Measurements from ENCODE around the gene KANTR. TPM values are rescaled to one million over a fixed set of nuclear protein-coding genes. Genes with fewer than 3 reads are reported as not detected.

The KANTR gene
- total RNA-seq (2011; cell fraction: chromatin; rRNA removed; ENCODE audit: low replicate concordance): 16.9 and 33.6 TPM in 2 replicates
- 10.2 and 14.5 TPM in 2 replicates for total RNA-seq (2011; cell fraction: nucleolus; rRNA removed)
- 17.3 and 22.5 TPM in 2 replicates for total RNA-seq (2011; cell fraction: nucleoplasm; rRNA removed)
- total RNA-seq (2014; rRNA removed): 2.8 and 3.0 TPM in 2 replicates
- total RNA-seq (2014; rRNA removed; fragmentation: Illumina TruSeq; extraction: Trizol): 4.2 and 4.9 TPM in 2 replicates
- total RNA-seq (2015; rRNA removed; fragmentation: Illumina TruSeq; extraction: Trizol): 4.4 and 5.0 TPM in 2 replicates
- total RNA-seq (2021): 3.2 and 3.4 TPM in 2 replicates
- polyA plus RNA-seq (2011; rRNA removed): 5.1 and 5.7 TPM in 2 replicates
- polyA plus RNA-seq (2011; cell fraction: cytosol; rRNA removed): 1.7 and 2.3 TPM in 2 replicates
- polyA plus RNA-seq (2011; cell fraction: nucleus; rRNA removed): 6.7 and 7.4 TPM in 2 replicates
- polyA plus RNA-seq (2012): 2.0 TPM in 2 replicates
- 3.3 and 3.4 TPM in 2 replicates for polyA plus RNA-seq (2014; fragmentation: Illumina TruSeq; extraction: Trizol)
- polyA plus RNA-seq (2014; fragmentation: Nextera tagmentation; extraction: Ambion mirVana): 1 to 10 TPM; 1.0 to 1.2 TPM
- polyA plus RNA-seq (2014; rRNA removed): 3.3 and 3.9 TPM in 2 replicates
- polyA minus RNA-seq (2011; rRNA and poly(A)+ RNA removed): 16.2 TPM in 2 replicates
- 1.7 and 4.5 TPM in 2 replicates for polyA minus RNA-seq (2011; cell fraction: cytosol; rRNA and poly(A)+ RNA removed)
- polyA minus RNA-seq (2011; cell fraction: nucleus; rRNA and poly(A)+ RNA removed): 8.3 and 9.0 TPM in 2 replicates
- Bru-seq, nascent RNA: percentile 56 among the genes with signal in this experiment
- percentile 56 among the genes with signal in this experiment for BruChase-seq, experiment 1, labeled RNA remaining after a 2-hour chase
- percentile 58 among the genes with signal in this experiment for BruChase-seq, experiment 2, labeled RNA remaining after a 6-hour chase
- long read RNA-seq, experiment 1, partial matches to known transcripts: 1 of 6 reads
- long read RNA-seq, experiment 1, other reads (novel, unspliced or antisense): 5 of 6 reads
- long read RNA-seq, experiment 2, partial matches to known transcripts: 0 of 2 reads
- long read RNA-seq, experiment 2, other reads (novel, unspliced or antisense): 2 of 2 reads
- long read RNA-seq, experiment 3: 0 reads

GRCh38 chrX:53093748-53094581, at the start of gene KANTR:
TSS of gene KANTR (plus strand) at chrX:53094142. CDS start at chrX:53124273, 30,131 bp downstream.
- Histone ChIP-seq H3K9me1 (ENCODE audit: control insufficient read depth, insufficient read depth, low read length) (no peaks in the 10 kb centered on the region), H3K4me1 (replicated peaks in 1 of 2; ENCODE audit: control insufficient read depth in 2 of 2, insufficient read depth in 2 of 2, low read length in 2 of 2) (peaks cover 4 to 6% of the 10 kb centered on the region in 2 experiments; a peak in 2 of 5 replicates), H3K4me3 (peak within 1 kb of the TSS; percentile 55), H3K27ac (ENCODE audit: extremely low read depth, low read depth, low read length) (peak within 1 kb of the TSS; percentile 86), H3K9me3 (replicated peaks; ENCODE audit: control insufficient read depth, insufficient read depth, low read depth, low read length) (no peaks in the 10 kb centered on the region; the same call in 1 of the 2 replicates), H3K79me2 (ENCODE audit: control insufficient read depth, insufficient read depth, low read length) (peaks cover 2% of the 10 kb centered on the region; the same call in 2 of the 3 replicates), H3K36me3 (ENCODE audit: control insufficient read depth, insufficient read depth, low read length) (no peaks in the 10 kb centered on the region), H2AFZ (ENCODE audit: low read depth, low read length) (peak within 1 kb of the TSS; percentile 92), H3K27me3 (ENCODE audit: control insufficient read depth in 2 of 2, insufficient read depth in 2 of 2, low read length in 2 of 2) (no peaks in the 10 kb centered on the region), H3K9ac (ENCODE audit: insufficient read depth in 1 of 2, low read depth in 2 of 2, low read length in 2 of 2) (peak within 1 kb of the TSS; percentile 59 to 90), H3K4me2 (ENCODE audit: insufficient read depth, low read length) (peak within 1 kb of the TSS; percentile 84), H4K20me1 (replicated peaks; ENCODE audit: control insufficient read depth, insufficient read depth, low read length) (no peaks in the 10 kb centered on the region)
- no TSS peak for BruUV-seq (replicated peaks)
- ChIA-PET POLR2A (interaction anchor here (0.6 kb wide), 3 partner anchors 12 to 159 kb away, joined by 3 read pairs; partner anchors contain the start of gene TSPYL2), CTCF (ENCODE audit: low intra/inter-chr PET ratio) (interaction anchor here (0.7 to 1.7 kb wide), 3 partner anchors 23 to 223 kb away, joined by 3 to 4 read pairs (median 4); no protein-coding TSS in a partner anchor)
- ATAC-seq (peak; percentile 92), DNase-seq (ENCODE audit: extremely low read depth in 1 of 4, low spot score in 3 of 4) (peak; percentile 76 to 94 (median 84)), FAIRE-seq (peak; percentile 89)
- in situ Hi-C loops (cut with MboI) (no loop called here), intact Hi-C loops (cut with micrococcal nuclease) (no loop called here)
- 2% methylated on average over 37 of the region's 67 CpGs for WGBS (ENCODE audit: insufficient coverage, low coverage, missing lambda C conversion rate)
- no peak for TF ChIP-seq SRSF1 (IDR thresholded peaks at IDR 0.05; ENCODE audit: low read depth, low read length)
- TF ChIP-seq HMGXB4 (CRISPR knock-in tag; IDR thresholded peaks at IDR 0.05): no peak
- no peak for TF ChIP-seq NFATC3 (IDR thresholded peaks at IDR 0.05)
- TF ChIP-seq MIER1 (IDR thresholded peaks at IDR 0.05; ENCODE audit: low read depth): no peak
- no peak for TF ChIP-seq GTF2A2 (tag; IDR thresholded peaks at IDR 0.05)
- TF ChIP-seq ZNF146 (CRISPR knock-in tag; IDR thresholded peaks at IDR 0.05; ENCODE audit: unreplicated experiment): no peak
- no peak for TF ChIP-seq ZNF551 (CRISPR knock-in tag; IDR thresholded peaks at IDR 0.05)
- no peak for TF ChIP-seq NFIX (CRISPR knock-in tag; IDR thresholded peaks at IDR 0.05; ENCODE audit: low read depth)
- 0 out of 4 replicates have a peak, but pooled peaks of 1 of the 2 experiments have one; percentile 59 for TF ChIP-seq ZNF639 (CRISPR knock-in tag; conservative IDR thresholded peaks at IDR 0.05 in 1 of 2, IDR thresholded peaks at IDR 0.05 in 1 of 2)
- peak; percentile 43 for TF ChIP-seq CXXC5 (CRISPR knock-in tag; IDR thresholded peaks at IDR 0.05)
- TF ChIP-seq TCF3 (CRISPR knock-in tag; IDR thresholded peaks at IDR 0.05): no peak

All from K562 (cell line).